Skeletal muscle satellite cell (primary cell): ENCODE data around the gene MEGF8.
"Not testable (repeated sequence)": the region's sequence is repeated elsewhere in the genome, so short reads cannot be mapped to it uniquely, and the experiment has no call there.

ENCODE experiments used
- H3K27me3 ChIP-seq: 2 replicates; pipeline ENCODE4 v1.7.0; 2013; ENCODE audit warnings: low read length; ENCODE audit not compliant: control insufficient read depth, insufficient read depth
- H3K36me3 ChIP-seq: 2 replicates; pipeline ENCODE4 v1.7.0; 2013; ENCODE audit warnings: mild to moderate bottlenecking, control low read depth, low read length; ENCODE audit not compliant: insufficient read depth
- H3K4me1 ChIP-seq: 2 replicates; pipeline ENCODE4 v1.7.0; 2013; ENCODE audit warnings: low read length; ENCODE audit not compliant: control insufficient read depth, insufficient read depth
- H3K4me2 ChIP-seq: 2 replicates; pipeline ENCODE4 v1.7.0; 2013; ENCODE audit warnings: mild to moderate bottlenecking, low read length
- H3K4me3 ChIP-seq: 2 replicates; pipeline ENCODE4 v1.7.0; 2013; ENCODE audit warnings: low read length
- H3K9ac ChIP-seq: 2 replicates; pipeline ENCODE4 v1.7.0; 2013; ENCODE audit warnings: mild to moderate bottlenecking, low read depth, low read length, moderate library complexity
- H3K9me3 ChIP-seq: replicated peaks from 2 replicates; pipeline ENCODE4 v1.7.0; 2013; ENCODE audit warnings: mild to moderate bottlenecking, control low read depth, low read length

The MEGF8 gene

GRCh38 chr19:42339126-42339860 is 13.9 kb downstream of the MEGF8 start:
- not testable (repeated sequence) for H3K4me1 ChIP-seq, H3K36me3 ChIP-seq, H3K4me3 ChIP-seq

GRCh38 chr19:42339922-42340321 is 14.5 kb downstream of the MEGF8 start:
- not testable (repeated sequence) for H3K9ac ChIP-seq, H3K4me2 ChIP-seq, H3K36me3 ChIP-seq, H3K4me3 ChIP-seq, H3K27me3 ChIP-seq, H3K4me1 ChIP-seq, H3K9me3 ChIP-seq

More at GRCh38 chr19:42339126-42339860, 13.9 kb downstream of the MEGF8 start:
- H3K9ac ChIP-seq, H3K9me3 ChIP-seq, H3K27me3 ChIP-seq, H3K4me2 ChIP-seq: not testable (repeated sequence)

- H3K36me3 ChIP-seq = peaks cover 11% of the 10 kb centered on the region
- H3K9me3 ChIP-seq = no peaks in the 10 kb centered on the region
- no peak overlapping the region for H3K4me3 ChIP-seq
- peaks cover 3% of the 10 kb centered on the region for H3K4me1 ChIP-seq
- H3K4me2 ChIP-seq = no peak overlapping the region
- no peak overlapping the region for H3K9ac ChIP-seq
- H3K27me3 ChIP-seq = no peaks in the 10 kb centered on the region
These were observed 18.1 kb downstream of the MEGF8 start for GRCh38 chr19:42343344-42344110.

- Histone ChIP-seq H3K36me3 (peaks cover 11% of the 10 kb centered on the region), H3K4me2 (no peak overlapping the region), H3K4me1 (peaks cover 3% of the 10 kb centered on the region), H3K9me3 (no peaks in the 10 kb centered on the region), H3K4me3 (no peak overlapping the region), H3K27me3 (no peaks in the 10 kb centered on the region), H3K9ac (no peak overlapping the region)
These were observed 19.0 kb downstream of the MEGF8 start for GRCh38 chr19:42344336-42344893.

- Histone ChIP-seq H3K27me3 (no peaks in the 10 kb centered on the region), H3K4me2 (no peak overlapping the region), H3K9ac (no peak overlapping the region), H3K4me1 (peaks cover 3% of the 10 kb centered on the region), H3K9me3 (no peaks in the 10 kb centered on the region), H3K4me3 (no peak overlapping the region), H3K36me3 (peaks cover 16% of the 10 kb centered on the region)
These were observed 19.9 kb downstream of the MEGF8 start for GRCh38 chr19:42345191-42345812.

GRCh38 chr19:42348211-42348610 is 22.8 kb downstream of the MEGF8 start:
- Histone ChIP-seq H3K36me3 (peaks cover 13% of the 10 kb centered on the region), H3K4me2 (no peak overlapping the region), H3K4me3 (no peak overlapping the region), H3K9me3 (no peaks in the 10 kb centered on the region), H3K4me1 (peaks cover 3% of the 10 kb centered on the region), H3K9ac (no peak overlapping the region), H3K27me3 (no peaks in the 10 kb centered on the region)

- Histone ChIP-seq H3K36me3 (peaks cover 16% of the 10 kb centered on the region), H3K9me3 (no peaks in the 10 kb centered on the region), H3K27me3 (no peaks in the 10 kb centered on the region), H3K4me1 (peaks cover 3% of the 10 kb centered on the region), H3K4me3 (no peak overlapping the region), H3K4me2 (no peak overlapping the region), H3K9ac (no peak overlapping the region)
These were observed 24.1 kb downstream of the MEGF8 start for GRCh38 chr19:42349378-42350107.

GRCh38 chr19:42350417-42350816 is 25.0 kb downstream of the MEGF8 start:
- H3K4me1 ChIP-seq = peaks cover under 1% of the 10 kb centered on the region
- no peak overlapping the region for H3K4me2 ChIP-seq
- H3K36me3 ChIP-seq = peaks cover 18% of the 10 kb centered on the region
- H3K4me3 ChIP-seq = no peak overlapping the region
- no peaks in the 10 kb centered on the region for H3K9me3 ChIP-seq
- no peak overlapping the region for H3K9ac ChIP-seq
- H3K27me3 ChIP-seq = no peaks in the 10 kb centered on the region

GRCh38 chr19:42351079-42351735 is 25.8 kb downstream of the MEGF8 start:
- Histone ChIP-seq H3K27me3 (no peaks in the 10 kb centered on the region), H3K36me3 (peaks cover 24% of the 10 kb centered on the region), H3K4me3 (no peak overlapping the region), H3K9me3 (no peaks in the 10 kb centered on the region), H3K4me2 (no peak overlapping the region), H3K4me1 (no peaks in the 10 kb centered on the region), H3K9ac (no peak overlapping the region)

GRCh38 chr19:42352301-42353259 is 27.1 kb downstream of the MEGF8 start:
- Histone ChIP-seq H3K9ac (no peak overlapping the region), H3K27me3 (no peaks in the 10 kb centered on the region), H3K4me1 (no peaks in the 10 kb centered on the region), H3K9me3 (no peaks in the 10 kb centered on the region), H3K36me3 (peaks cover 29% of the 10 kb centered on the region), H3K4me3 (no peak overlapping the region), H3K4me2 (no peak overlapping the region)
